G401 (cell line): Measurements from ENCODE around the gene SEC14L3. TPM values are rescaled to one million over a fixed set of nuclear protein-coding genes. Genes with fewer than 3 reads are reported as not detected.
"Not testable (repeated sequence)": the region's sequence is repeated elsewhere in the genome, so short reads cannot be mapped to it uniquely, and the experiment has no call there.

Experiments
- DNase-seq: peaks from one replicate; pipeline ENCODE4 v3.0.0-alpha.2; 2015; ENCODE audit warnings: low spot score
- in situ Hi-C: cut with HindIII; loops from 2 replicates; pipeline ENCODE4 v1.10.0; 2016; ENCODE audit warnings: low sequenced_read_pairs, mixed read lengths
- total RNA-seq: library from RNA; depleted of rRNA; stranded (reverse); fragments of >200 nt; shearing (Covaris generic); gene quantifications from 2 replicates; pipeline ENCODE4 v1.2.3, GENCODE V29; 2014

SEC14L3 gene
- total RNA-seq, 1 experiment from 2014 or later, result not detected

GRCh38 chr22:30452861-30453260 is 19.0 kb downstream of the SEC14L3 start:
- in situ Hi-C loops, result no loop called here
- no peak for DNase-seq

GRCh38 chr22:30451488-30451887 is 20.3 kb downstream of the SEC14L3 start:
- DNase-seq, in situ Hi-C loops: not testable (repeated sequence)

GRCh38 chr22:30447656-30448055 is 24.2 kb downstream of the SEC14L3 start:
- no peak for DNase-seq
- in situ Hi-C loops, result no loop called here

GRCh38 chr22:30445438-30446145 is 26.2 kb downstream of the SEC14L3 start:
- in situ Hi-C loops, result no loop called here
- no peak for DNase-seq

- in situ Hi-C loops, result no loop called here
- DNase-seq, result no peak
These were observed 27.0 kb downstream of the SEC14L3 start for GRCh38 chr22:30444632-30445437.

GRCh38 chr22:30441088-30441487 is 30.7 kb downstream of the SEC14L3 start:
- no peak for DNase-seq
- in situ Hi-C loops, result no loop called here

GRCh38 chr22:30439836-30440235 is 32.0 kb downstream of the SEC14L3 start:
- no peak for DNase-seq
- in situ Hi-C loops, result no loop called here

- in situ Hi-C loops, result no loop called here
- DNase-seq, result no peak
These were observed 32.6 kb downstream of the SEC14L3 start for GRCh38 chr22:30439226-30439625.

GRCh38 chr22:30438559-30438958 is 33.3 kb downstream of the SEC14L3 start:
- in situ Hi-C loops, result no loop called here

GRCh38 chr22:30436196-30436595 is 35.6 kb downstream of the SEC14L3 start:
- in situ Hi-C loops, result no loop called here
- DNase-seq, result no peak

More at GRCh38 chr22:30438559-30438958, 33.3 kb downstream of the SEC14L3 start:
- DNase-seq, result no peak

- no peak for DNase-seq
- in situ Hi-C loops, result no loop called here
These were observed 36.1 kb downstream of the SEC14L3 start for GRCh38 chr22:30435674-30436126.

- in situ Hi-C loops, result no loop called here
- DNase-seq, result no peak
These were observed 37.0 kb downstream of the SEC14L3 start for GRCh38 chr22:30434843-30435242.

GRCh38 chr22:30433773-30434172 is 38.0 kb downstream of the SEC14L3 start:
- DNase-seq, result no peak
- in situ Hi-C loops, result no loop called here

- in situ Hi-C loops, result no loop called here
- no peak for DNase-seq
These were observed 38.6 kb downstream of the SEC14L3 start for GRCh38 chr22:30433227-30433626.

- no peak for DNase-seq
- in situ Hi-C loops, result no loop called here
These were observed 39.3 kb downstream of the SEC14L3 start for GRCh38 chr22:30432520-30432919.

GRCh38 chr22:30432096-30432495 is 39.7 kb downstream of the SEC14L3 start:
- in situ Hi-C loops, result no loop called here
- DNase-seq, result no peak

GRCh38 chr22:30430933-30431332 is 40.9 kb downstream of the SEC14L3 start:
- DNase-seq, result peak; percentile 56
- in situ Hi-C loops, result no loop called here

GRCh38 chr22:30429887-30430286 is 41.9 kb downstream of the SEC14L3 start:
- in situ Hi-C loops, result no loop called here

GRCh38 chr22:30427871-30428270 is 43.9 kb downstream of the SEC14L3 start:
- in situ Hi-C loops, result no loop called here
- DNase-seq, result no peak

More at GRCh38 chr22:30429887-30430286, 41.9 kb downstream of the SEC14L3 start:
- DNase-seq, result no peak
